Mesodermal cell (in vitro differentiated cells): ENCODE measurements around the gene WDHD1.
"Not testable (repeated sequence)": the region's sequence is repeated elsewhere in the genome, so short reads cannot be mapped to it uniquely, and the experiment has no call there.

ENCODE experiments used
- H3K27ac ChIP-seq: 2 replicates; pipeline ENCODE4 v1.7.0; 2013; ENCODE audit warnings: mild to moderate bottlenecking, low read depth, low read length, moderate library complexity; ENCODE audit not compliant: severe bottlenecking
- H3K36me3 ChIP-seq: 2 replicates; pipeline ENCODE4 v1.7.1; 2013; ENCODE audit warnings: mild to moderate bottlenecking, low read length, moderate library complexity; ENCODE audit not compliant: control insufficient read depth, insufficient read depth
- H3K4me1 ChIP-seq: one replicate; pipeline ENCODE4 v1.7.1; 2013; ENCODE audit warnings: mild to moderate bottlenecking, low read length; ENCODE audit not compliant: insufficient read depth, control insufficient read depth, poor library complexity, severe bottlenecking
- H3K4me3 ChIP-seq: 2 replicates; pipeline ENCODE4 v1.7.0; 2013; ENCODE audit warnings: low read length, control low read depth, mild to moderate bottlenecking; ENCODE audit not compliant: insufficient read depth, poor library complexity, severe bottlenecking; ENCODE audit errors: extremely low read depth
- H3K9me3 ChIP-seq: 2 replicates; pipeline ENCODE4 v1.7.1; 2013; ENCODE audit warnings: mild to moderate bottlenecking, low read length, moderate library complexity; ENCODE audit not compliant: control insufficient read depth
- WGBS, 2 experiments: methylation state at CpG; one replicate each; pipeline ENCODE4 v1.1.5; 2013; ENCODE audit warnings: missing lambda C conversion rate in 2 of 2; ENCODE audit not compliant: insufficient coverage in 2 of 2; 5-methylcytosine and 5-hydroxymethylcytosine counted together

WDHD1 gene

DNA sequence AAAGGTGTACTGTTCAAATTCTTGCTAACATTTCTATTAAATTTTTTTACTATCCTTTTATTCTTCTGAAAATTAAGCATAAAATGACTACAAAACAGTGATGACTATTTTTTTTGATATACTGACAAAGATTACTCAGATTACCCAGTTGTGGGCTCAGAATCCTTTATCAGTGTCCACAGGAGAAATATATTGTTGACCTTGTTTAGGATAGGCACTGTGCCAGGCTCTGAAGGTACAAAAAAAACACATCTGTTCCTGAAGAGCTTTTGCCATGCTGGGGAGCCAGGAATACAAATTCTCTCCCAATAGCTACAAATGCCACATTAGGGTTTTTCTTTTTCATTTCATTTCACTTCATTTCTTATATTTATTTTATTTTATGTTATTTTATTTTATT lies 97.3 kb downstream of the WDHD1 start:
- H3K36me3 ChIP-seq: no peaks in the 10 kb centered on the region
- H3K4me3 ChIP-seq: no peak overlapping the region
- no peaks in the 10 kb centered on the region for H3K9me3 ChIP-seq
- no peaks in the 10 kb centered on the region for H3K4me1 ChIP-seq
- H3K27ac ChIP-seq: no peak overlapping the region

- H3K36me3 ChIP-seq: no peaks in the 10 kb centered on the region
- no peaks in the 10 kb centered on the region for H3K4me1 ChIP-seq
- H3K9me3 ChIP-seq: no peaks in the 10 kb centered on the region
- no peak overlapping the region for H3K4me3 ChIP-seq
- H3K27ac ChIP-seq: no peak overlapping the region
Observed at GRCh38 chr14:54928216-54928615, 98.7 kb downstream of the WDHD1 start.

GRCh38 chr14:54927551-54927950 lies 99.3 kb downstream of the WDHD1 start:
- Histone ChIP-seq H3K27ac (no peak overlapping the region), H3K9me3 (no peaks in the 10 kb centered on the region), H3K36me3 (no peaks in the 10 kb centered on the region), H3K4me3 (no peak overlapping the region), H3K4me1 (no peaks in the 10 kb centered on the region)
- no CpG with 5 or more reads among the region's 1 CpG for WGBS, 2 experiments

GRCh38 chr14:54926570-54926969 lies 100.3 kb downstream of the WDHD1 start:
- WGBS, 2 experiments: 86 to 93% methylated on average over 1 to 2 of the region's 5 CpGs
- H3K27ac ChIP-seq, H3K9me3 ChIP-seq: not testable (repeated sequence)

GRCh38 chr14:54922598-54922997 lies 104.3 kb downstream of the WDHD1 start:
- H3K4me3 ChIP-seq: no peak overlapping the region
- H3K4me1 ChIP-seq: no peaks in the 10 kb centered on the region
- no peaks in the 10 kb centered on the region for H3K36me3 ChIP-seq
- H3K27ac ChIP-seq: no peak overlapping the region
- 77 to 82% methylated on average over 3 of the region's 3 CpGs for WGBS, 2 experiments
- H3K9me3 ChIP-seq: no peaks in the 10 kb centered on the region

More at GRCh38 chr14:54926570-54926969, 100.3 kb downstream of the WDHD1 start:
- H3K4me3 ChIP-seq, H3K36me3 ChIP-seq, H3K4me1 ChIP-seq: not testable (repeated sequence)

- H3K9me3 ChIP-seq: no peaks in the 10 kb centered on the region
- no peak overlapping the region for H3K4me3 ChIP-seq
- 89 to 90% methylated on average over 1 of the region's 1 CpG for WGBS, 2 experiments
- no peaks in the 10 kb centered on the region for H3K4me1 ChIP-seq
- H3K27ac ChIP-seq: no peak overlapping the region
- no peaks in the 10 kb centered on the region for H3K36me3 ChIP-seq
Observed at GRCh38 chr14:54920052-54920451, 106.8 kb downstream of the WDHD1 start.

- Histone ChIP-seq H3K4me1 (no peaks in the 10 kb centered on the region), H3K4me3 (no peak overlapping the region), H3K9me3 (no peaks in the 10 kb centered on the region), H3K27ac (no peak overlapping the region), H3K36me3 (no peaks in the 10 kb centered on the region)
Observed at GRCh38 chr14:54919330-54919729, 107.6 kb downstream of the WDHD1 start.

- Histone ChIP-seq H3K9me3 (no peaks in the 10 kb centered on the region), H3K4me3 (no peak overlapping the region), H3K27ac (no peak overlapping the region), H3K36me3 (no peaks in the 10 kb centered on the region), H3K4me1 (no peaks in the 10 kb centered on the region)
- 83 to 96% methylated on average over 2 to 4 of the region's 5 CpGs for WGBS, 2 experiments
Observed at GRCh38 chr14:54918427-54918826, 108.5 kb downstream of the WDHD1 start.

GRCh38 chr14:54916101-54916500 lies 110.8 kb downstream of the WDHD1 start:
- Histone ChIP-seq H3K9me3 (no peaks in the 10 kb centered on the region), H3K4me1 (no peaks in the 10 kb centered on the region), H3K36me3 (no peaks in the 10 kb centered on the region), H3K4me3 (no peak overlapping the region), H3K27ac (no peak overlapping the region)
- no CpG with 5 or more reads among the region's 1 CpG for WGBS, 2 experiments

GRCh38 chr14:54909817-54910558 lies 116.9 kb downstream of the WDHD1 start:
- 94 to 100% methylated on average over 1 to 2 of the region's 5 CpGs for WGBS, 2 experiments
- no peak overlapping the region for H3K27ac ChIP-seq
- H3K36me3 ChIP-seq: no peaks in the 10 kb centered on the region
- H3K9me3 ChIP-seq: no peaks in the 10 kb centered on the region
- H3K4me1 ChIP-seq: no peaks in the 10 kb centered on the region
- no peak overlapping the region for H3K4me3 ChIP-seq

- not testable (repeated sequence) for H3K27ac ChIP-seq, H3K4me3 ChIP-seq, H3K4me1 ChIP-seq, H3K9me3 ChIP-seq, H3K36me3 ChIP-seq
- 84 to 93% methylated on average over 2 of the region's 4 CpGs for WGBS, 2 experiments
Observed at GRCh38 chr14:54908973-54909372, 117.9 kb downstream of the WDHD1 start.
